MM.1S (cell line): ENCODE measurements around the gene HOOK2.
"Not testable (repeated sequence)": the region's sequence is repeated elsewhere in the genome, so short reads cannot be mapped to it uniquely, and the experiment has no call there.

Experiments used
- EZH2 ChIP-seq: fragments of 300-600 bp; sonication (generic); optimal IDR thresholded peaks from 2 replicates; pipeline ENCODE3; 2017; ENCODE audit warnings: low read depth, mild to moderate bottlenecking, antibody characterized with exemption, low read length, mixed read lengths
- TF ChIP-seq, protein P1 (sequence below): fragments of 300-600 bp; sonication (generic); IDR thresholded peaks from 2 replicates; pipeline ENCODE4 v1.5.1; 2016; ENCODE audit warnings: antibody characterized with exemption, low read length, mixed read lengths

GRCh38 chr19:12725612-12726011, 49.7 kb downstream of the HOOK2 start:
- TF ChIP-seq, protein P1, sequence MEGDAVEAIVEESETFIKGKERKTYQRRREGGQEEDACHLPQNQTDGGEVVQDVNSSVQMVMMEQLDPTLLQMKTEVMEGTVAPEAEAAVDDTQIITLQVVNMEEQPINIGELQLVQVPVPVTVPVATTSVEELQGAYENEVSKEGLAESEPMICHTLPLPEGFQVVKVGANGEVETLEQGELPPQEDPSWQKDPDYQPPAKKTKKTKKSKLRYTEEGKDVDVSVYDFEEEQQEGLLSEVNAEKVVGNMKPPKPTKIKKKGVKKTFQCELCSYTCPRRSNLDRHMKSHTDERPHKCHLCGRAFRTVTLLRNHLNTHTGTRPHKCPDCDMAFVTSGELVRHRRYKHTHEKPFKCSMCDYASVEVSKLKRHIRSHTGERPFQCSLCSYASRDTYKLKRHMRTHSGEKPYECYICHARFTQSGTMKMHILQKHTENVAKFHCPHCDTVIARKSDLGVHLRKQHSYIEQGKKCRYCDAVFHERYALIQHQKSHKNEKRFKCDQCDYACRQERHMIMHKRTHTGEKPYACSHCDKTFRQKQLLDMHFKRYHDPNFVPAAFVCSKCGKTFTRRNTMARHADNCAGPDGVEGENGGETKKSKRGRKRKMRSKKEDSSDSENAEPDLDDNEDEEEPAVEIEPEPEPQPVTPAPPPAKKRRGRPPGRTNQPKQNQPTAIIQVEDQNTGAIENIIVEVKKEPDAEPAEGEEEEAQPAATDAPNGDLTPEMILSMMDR: not testable (repeated sequence)
- not testable (repeated sequence) for TF ChIP-seq EZH2
